Raji (cell line): ENCODE results near the gene CRYBB3.

ENCODE experiments used
- POLR2A ChIP-seq: IDR thresholded peaks from 2 replicates; pipeline ENCODE4 v1.6.1; 2011; ENCODE audit warnings: low read depth, low read length, control low read depth; ENCODE audit not compliant: insufficient read depth

Gene CRYBB3

DNA sequence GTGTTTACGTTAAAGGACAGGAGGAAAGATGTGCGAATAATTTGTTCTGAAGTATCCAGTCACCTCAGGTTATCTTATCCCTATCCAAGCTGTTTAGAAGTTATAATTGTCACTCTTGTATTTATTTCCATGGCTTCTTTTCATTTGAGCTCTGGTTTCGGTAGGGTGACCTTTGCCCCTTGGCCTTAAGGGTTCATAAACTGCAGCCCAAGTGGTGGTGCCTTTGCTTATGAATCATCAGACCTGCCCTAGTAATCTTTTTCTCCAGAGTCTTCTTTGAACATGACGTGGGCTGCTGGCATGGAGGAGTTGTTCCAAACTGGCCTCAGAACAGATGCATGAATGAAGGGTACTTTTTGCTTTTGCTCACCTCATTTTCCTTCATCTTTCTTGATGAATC is 6.5 kb upstream of the CRYBB3 start:
- TF ChIP-seq POLR2A: no peak

GRCh38 chr22:25193548-25193947 is 6.1 kb upstream of the CRYBB3 start:
- TF ChIP-seq POLR2A: no peak

DNA sequence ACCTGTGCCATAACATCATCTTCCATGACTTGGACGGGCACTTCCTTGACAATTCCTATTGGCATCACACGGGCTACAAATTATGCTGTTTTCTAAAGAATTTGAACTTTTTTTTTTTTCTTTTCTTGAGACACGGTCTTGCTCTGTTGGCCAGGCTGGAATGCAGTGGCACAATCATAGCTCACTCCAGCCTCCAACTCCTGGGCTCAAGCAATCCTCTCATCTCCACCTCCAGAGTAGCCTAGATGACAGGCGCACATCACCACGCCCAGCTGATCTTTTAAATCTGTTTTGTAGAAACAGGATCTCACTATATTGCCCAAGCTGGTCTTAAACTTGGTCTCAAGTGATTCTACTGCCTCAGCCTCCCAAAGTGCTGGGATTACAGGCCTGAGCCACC is 3.3 kb upstream of the CRYBB3 start:
- TF ChIP-seq POLR2A: no peak

DNA sequence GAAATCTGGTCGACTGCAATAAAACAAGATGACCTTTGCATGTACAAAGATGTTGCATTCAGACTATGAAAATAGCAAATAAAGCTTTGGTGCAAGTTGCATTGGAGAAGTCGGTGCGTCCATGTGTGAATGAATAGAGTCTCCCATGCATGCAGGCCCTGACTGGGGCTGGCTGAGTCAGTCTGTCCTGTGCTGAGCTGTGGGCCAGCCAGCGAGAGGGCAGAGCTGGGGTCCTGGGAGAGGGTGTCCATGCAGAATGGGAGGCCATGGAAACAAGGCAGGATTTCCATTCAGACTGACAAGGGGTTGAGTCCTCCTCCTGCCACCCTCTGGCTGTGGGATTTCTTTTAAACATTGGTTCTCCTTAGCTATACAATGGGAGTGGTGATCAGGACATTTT is 2.3 kb upstream of the CRYBB3 start:
- TF ChIP-seq POLR2A: no peak

DNA sequence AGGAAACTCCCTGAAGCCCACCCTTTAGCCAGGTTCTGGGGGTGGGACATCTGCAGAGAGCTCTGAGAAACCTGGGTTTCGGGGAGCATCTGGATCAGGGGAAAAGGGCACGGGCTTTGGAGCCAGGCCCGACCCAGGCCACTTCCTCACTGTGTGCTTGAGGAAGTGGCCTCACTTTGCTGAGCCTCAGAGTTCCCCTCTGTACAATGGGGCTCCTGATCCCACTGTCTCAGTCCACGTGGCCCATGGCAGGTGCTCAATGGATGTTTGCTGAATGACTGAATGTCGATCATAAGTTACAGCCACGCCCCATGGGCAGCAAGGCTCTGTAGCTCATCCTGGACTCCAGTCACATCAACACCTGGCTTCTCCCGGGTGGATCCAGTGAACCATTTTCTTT is 1.3 kb downstream of the CRYBB3 start:
- no peak for TF ChIP-seq POLR2A

DNA sequence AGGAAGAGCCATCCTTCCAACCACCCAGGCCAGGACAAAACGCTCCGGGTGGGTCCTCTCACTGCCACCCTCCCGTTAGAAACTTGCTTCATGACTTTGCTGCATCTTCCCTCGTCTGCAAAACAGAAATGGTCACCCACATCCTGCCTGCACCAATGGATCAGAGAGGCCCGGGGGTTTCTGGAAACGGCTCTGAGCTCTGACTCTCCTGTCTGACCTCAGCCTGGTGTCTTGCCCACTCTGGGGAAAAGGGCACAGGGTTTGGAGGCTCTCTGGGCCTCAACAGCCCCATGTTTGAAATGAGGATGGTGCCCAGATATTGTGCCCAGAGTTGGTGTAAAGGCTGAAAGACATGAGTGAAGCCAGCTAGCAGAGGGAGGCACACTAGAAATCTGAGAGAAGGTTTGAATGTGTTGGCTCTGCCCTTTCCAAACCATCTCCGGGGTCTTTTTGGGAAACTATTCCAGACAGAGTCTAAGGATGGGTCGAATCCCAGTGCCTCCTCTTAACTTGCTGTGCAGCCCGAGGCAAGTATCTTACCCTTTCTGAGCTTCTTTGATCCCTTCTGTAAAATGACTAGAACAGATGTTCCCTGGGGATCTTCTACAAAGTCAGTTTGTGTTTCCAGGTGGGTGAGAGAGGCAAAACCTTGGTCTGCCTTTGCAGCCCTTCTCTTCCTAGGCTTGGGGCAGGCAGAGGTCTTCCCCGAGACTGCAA is 2.1 kb downstream of the CRYBB3 start:
- TF ChIP-seq POLR2A: no peak

- TF ChIP-seq POLR2A: no peak
Measured at GRCh38 chr22:25202290-25202921, 2.7 kb downstream of the CRYBB3 start.

- no peak for TF ChIP-seq POLR2A
Measured at GRCh38 chr22:25203082-25203481, 3.4 kb downstream of the CRYBB3 start.

GRCh38 chr22:25205847-25206246 is 6.2 kb downstream of the CRYBB3 start:
- TF ChIP-seq POLR2A: no peak

DNA sequence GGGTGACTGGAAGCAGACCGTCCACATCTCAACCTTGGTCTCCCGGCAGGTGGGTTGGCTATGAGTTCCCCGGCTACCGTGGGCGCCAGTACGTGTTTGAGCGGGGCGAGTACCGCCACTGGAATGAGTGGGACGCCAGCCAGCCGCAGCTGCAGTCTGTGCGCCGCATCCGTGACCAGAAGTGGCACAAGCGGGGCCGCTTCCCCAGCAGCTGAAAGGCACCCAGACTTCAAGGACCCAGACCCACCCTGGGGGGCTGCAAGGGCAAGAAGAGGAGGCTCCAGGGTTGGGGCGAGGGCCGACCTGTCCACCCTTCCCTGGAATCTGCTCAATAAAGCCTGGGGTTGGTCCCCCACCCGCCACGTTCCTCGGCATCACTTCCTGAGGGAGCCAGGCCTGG is 7.3 kb downstream of the CRYBB3 start:
- TF ChIP-seq POLR2A: no peak

DNA sequence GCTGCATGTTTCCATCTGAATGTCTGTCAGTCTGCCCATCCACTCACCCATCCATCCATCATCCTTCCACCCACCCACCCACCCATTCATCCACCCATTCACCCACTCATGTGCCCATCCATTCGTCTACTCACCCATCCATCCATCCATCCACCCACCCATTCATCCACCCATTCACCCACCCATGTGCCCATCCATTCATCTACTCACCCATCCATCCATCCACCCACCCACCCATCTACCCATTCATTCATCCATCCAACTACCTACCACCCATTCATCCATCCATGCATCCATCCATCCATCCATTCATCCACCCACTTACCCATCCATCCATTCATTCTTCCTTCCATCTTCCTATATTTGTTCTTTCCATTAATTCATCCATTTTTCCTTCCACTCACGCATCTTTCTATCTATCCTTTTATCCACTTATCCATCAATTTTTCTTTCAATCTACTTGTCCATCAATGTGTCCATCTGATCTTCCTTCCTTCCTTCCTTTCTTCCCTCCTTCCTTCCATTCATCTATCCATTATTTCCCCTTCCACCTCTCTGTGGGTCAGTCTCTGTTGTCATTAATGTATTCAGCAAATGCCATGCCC is 8.0 kb downstream of the CRYBB3 start:
- no peak for TF ChIP-seq POLR2A

- no peak for TF ChIP-seq POLR2A
Measured at GRCh38 chr22:25208328-25208727, 8.7 kb downstream of the CRYBB3 start.

- no peak for TF ChIP-seq POLR2A
Measured at GRCh38 chr22:25208743-25209505, 9.3 kb downstream of the CRYBB3 start.

GRCh38 chr22:25210793-25211192 is 11.1 kb downstream of the CRYBB3 start:
- TF ChIP-seq POLR2A: no peak

DNA sequence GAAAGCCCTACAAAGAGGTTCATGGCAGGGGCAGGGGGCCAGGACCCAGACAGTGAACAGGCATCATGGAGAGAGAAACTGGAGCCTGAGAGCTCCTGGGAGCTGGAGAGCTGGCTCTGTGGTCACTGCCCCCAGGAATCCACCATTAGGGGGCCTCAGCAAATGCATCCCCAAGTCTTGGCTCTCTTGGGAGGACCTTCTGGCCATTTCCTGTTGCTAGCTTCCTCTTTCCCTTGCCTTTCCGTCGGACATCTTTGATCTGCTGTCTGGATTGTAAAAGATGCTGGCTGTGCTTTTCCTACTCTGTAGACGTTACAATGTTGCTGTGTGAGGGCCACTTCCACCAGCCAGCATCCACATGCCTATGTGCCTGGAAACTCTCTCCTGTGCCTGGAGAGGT is 12.7 kb downstream of the CRYBB3 start:
- TF ChIP-seq POLR2A: no peak

- TF ChIP-seq POLR2A: no peak
Measured at GRCh38 chr22:25213221-25213620, 13.6 kb downstream of the CRYBB3 start.
